HG03108 (cell line): ENCODE data around the gene GRN.
"Not testable (repeated sequence)": the region's sequence is repeated elsewhere in the genome, so short reads cannot be mapped to it uniquely, and the experiment has no call there.

Experiments
- ATAC-seq: cut with Tn5 transposase; IDR thresholded peaks from one replicate; pipeline ENCODE4 v1.9.1; 2021; ENCODE audit warnings: moderate library complexity; ENCODE audit not compliant: unreplicated experiment

The GRN gene

GRCh38 chr17:44321246-44322120 lies 23.6 kb upstream of the GRN start:
- ATAC-seq, result no peak

- ATAC-seq, result no peak
Measured at GRCh38 chr17:44322236-44322895, 22.7 kb upstream of the GRN start.

GRCh38 chr17:44323359-44324091 lies 21.6 kb upstream of the GRN start:
- no peak for ATAC-seq

- no peak for ATAC-seq
Measured at GRCh38 chr17:44324092-44324570, 21.0 kb upstream of the GRN start.

- ATAC-seq, result peak; percentile 53
Measured at GRCh38 chr17:44324571-44325275, 20.4 kb upstream of the GRN start, which contains the start of gene SLC25A39. Gene SLC25A39, minus strand, starts transcription at chr17:44324823. Its CDS starts 1,261 bp downstream, at chr17:44323562.

GRCh38 chr17:44326861-44327444 lies 18.1 kb upstream of the GRN start:
- ATAC-seq, result peak; percentile 59

GRCh38 chr17:44327715-44328449 lies 17.2 kb upstream of the GRN start:
- no peak for ATAC-seq

- ATAC-seq, result not testable (repeated sequence)
Measured at GRCh38 chr17:44329516-44329915, 15.6 kb upstream of the GRN start.

GRCh38 chr17:44330263-44330662 lies 14.8 kb upstream of the GRN start:
- ATAC-seq, result not testable (repeated sequence)

GRCh38 chr17:44331249-44331760 lies 13.8 kb upstream of the GRN start:
- ATAC-seq, result no peak

- ATAC-seq, result no peak
Measured at GRCh38 chr17:44333371-44333770, 11.7 kb upstream of the GRN start.

GRCh38 chr17:44334315-44334714 lies 10.8 kb upstream of the GRN start:
- ATAC-seq, result no peak

GRCh38 chr17:44334727-44335126 lies 10.4 kb upstream of the GRN start:
- no peak for ATAC-seq

GRCh38 chr17:44335564-44335963 lies 9.5 kb upstream of the GRN start:
- ATAC-seq, result no peak

- no peak for ATAC-seq
Measured at GRCh38 chr17:44335968-44336367, 9.1 kb upstream of the GRN start.

GRCh38 chr17:44338702-44339101 lies 6.4 kb upstream of the GRN start:
- ATAC-seq, result no peak

GRCh38 chr17:44340553-44340952 lies 4.5 kb upstream of the GRN start:
- not testable (repeated sequence) for ATAC-seq

GRCh38 chr17:44343510-44344209 lies 1.4 kb upstream of the GRN start:
- ATAC-seq, result no peak
